Right lobe of liver (tissue), 6 donors: ENCODE data around the gene CACNA1C. TPM values are rescaled to one million over a fixed set of nuclear protein-coding genes. Genes with fewer than 3 reads are reported as not detected.
A peak's percentile ranks its signal among the peaks of the same experiment; 100 is the strongest.
"Not testable (repeated sequence)": the region's sequence is repeated elsewhere in the genome, so short reads cannot be mapped to it uniquely, and the experiment has no call there.

Source experiments
- ATAC-seq, 4 donors: fragments of 200-7000 bp; cut with Tn5 transposase; one replicate each; pipeline ENCODE4 v1.9.1; 2020; ENCODE audit warnings: mild to moderate bottlenecking in 4 of 4, moderate library complexity in 4 of 4
- DNase-seq, 3 donors: peaks; one replicate each; pipeline ENCODE4 v3.0.0-alpha.2; 2020
- H3K27ac ChIP-seq, 3 donors: fragments of 200-600 bp; one replicate each; pipeline ENCODE4 v1.8.0; 2022
- H3K27me3 ChIP-seq, 2 donors: fragments of 200-600 bp; one replicate each; pipeline ENCODE4 v1.8.0; 2022
- H3K36me3 ChIP-seq, 4 donors: fragments of 200-600 bp; sonication (generic) in 1 of 4; one replicate each; pipeline versions ENCODE4 v1.5.1 to v1.8.0; 2017 to 2022; ENCODE audit warnings: control low read depth in 1 of 4
- H3K4me1 ChIP-seq, 4 donors: fragments of 200-600 bp; sonication (generic) in 1 of 4; one replicate each; pipeline versions ENCODE4 v1.5.1 to v1.8.0; 2017 to 2022; ENCODE audit warnings: control low read depth in 1 of 4
- H3K4me3 ChIP-seq, 3 donors: fragments of 200-600 bp; one replicate each; pipeline ENCODE4 v1.8.0; 2022
- H3K9me3 ChIP-seq, 4 donors: fragments of 200-600 bp; sonication (generic) in 1 of 4; one replicate each; pipeline versions ENCODE4 v1.5.1 to v1.8.0; 2017 to 2022; ENCODE audit warnings: control low read depth in 1 of 4
- CTCF ChIP-seq, 4 donors: fragments of 200-600 bp in 3 of 4; fragments of 450-650 bp in 1 of 4; IDR thresholded peaks; one replicate each; pipeline versions ENCODE4 v1.5.1 to v1.8.0; 2016 to 2022; ENCODE audit warnings: antibody characterized with exemption in 4 of 4, mild to moderate bottlenecking in 2 of 4
- POLR2A ChIP-seq: fragments of 450-650 bp; IDR thresholded peaks from one replicate; pipeline ENCODE4 v1.6.1; 2017; ENCODE audit warnings: antibody characterized with exemption, mild to moderate bottlenecking
- WGBS: methylation state at CpG from one replicate; pipeline ENCODE4 v1.1.6; 2018; ENCODE audit warnings: low coverage, low lambda C conversion rate; ENCODE audit not compliant: insufficient coverage; ENCODE audit errors: missing lambda C conversion rate; 5-methylcytosine and 5-hydroxymethylcytosine counted together
- intact Hi-C, 2 donors: fragments of 100-400 bp; cut with DNase I; formaldehyde crosslinking; loops; one replicate each; pipeline versions ENCODE4 v1.11.2 to v1.14.1; 2022
- total RNA-seq, 6 experiments: library from RNA; depleted of rRNA in 2 of 6; stranded (reverse); fragments of >200 nt in 2 of 6; fragmentation: NEBNext Ultra II Directional in 3 of 6; extraction: Animal tissue kit (Norgen Biotek cat#: 25700) in 3 of 6; gene quantifications; one replicate each; pipeline versions ENCODE4 v1.1.0 to v1.2.4, GENCODE V29; 2016 to 2023
- donor health status: DM: no; HTN: yes; CAD: no.
- donor health status: DM: no; HTN: no; CAD: no.
- donor health status: DM: no; HTN: no; CAD: no.
- donor health status: DM: no; HTN: yes; CAD: no.
- donor health status: DM: no; HTN: yes; CAD: no.

The CACNA1C gene
- total RNA-seq, 6 experiments from 2014 or later: 0.18 to 1.0 (median 0.57) TPM

DNA sequence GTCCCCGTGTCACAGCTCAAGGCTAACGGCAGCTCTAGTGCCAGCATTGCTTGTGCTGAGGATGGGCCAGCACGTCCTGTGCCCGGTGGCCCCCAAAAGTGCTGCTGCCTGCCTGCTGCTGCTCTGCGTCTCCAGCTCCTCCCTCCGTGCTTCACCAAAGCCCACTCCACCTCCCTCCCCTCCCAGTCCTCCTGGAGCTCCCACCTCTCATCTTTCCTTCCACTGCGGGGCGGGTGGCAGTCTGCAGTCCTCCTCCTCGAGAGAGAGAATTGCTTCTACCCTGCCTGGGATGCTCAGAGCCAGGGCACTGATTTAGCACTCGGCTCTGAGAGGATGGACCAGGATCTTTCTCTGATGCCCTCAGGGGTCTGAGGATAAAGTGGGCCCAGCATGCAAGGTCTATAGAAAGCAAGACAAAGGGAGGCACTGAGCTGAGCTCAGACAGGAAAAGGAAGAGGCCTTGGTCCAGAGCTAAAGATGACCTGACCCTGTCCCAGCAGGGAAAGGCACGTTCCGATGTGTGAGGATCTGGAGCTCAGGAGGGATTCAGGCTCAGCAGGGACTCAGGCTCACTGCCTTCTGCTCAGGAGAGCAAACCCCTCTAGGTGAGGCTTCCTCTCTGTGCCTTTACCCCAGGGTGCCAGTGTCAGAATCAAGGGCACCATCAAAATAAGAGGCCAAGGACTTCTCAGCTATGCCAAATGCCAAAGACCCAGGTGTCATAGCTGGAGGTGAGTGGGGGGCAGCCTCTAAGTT lies 628.8 kb downstream of the CACNA1C start:
- no peak for DNase-seq
- Histone ChIP-seq H3K4me1 (no peaks in the 10 kb centered on the region), H3K27ac (no peak overlapping the region), H3K36me3 (no peaks in the 10 kb centered on the region), H3K4me3 (no peak overlapping the region), H3K27me3 (no peaks in the 10 kb centered on the region), H3K9me3 (no peaks in the 10 kb centered on the region)
- intact Hi-C loops: no loop called here
- ATAC-seq: peak in 1 of 4 donors; percentile 18
- WGBS: 54% methylated on average over 6 of the region's 12 CpGs
- TF ChIP-seq CTCF (IDR thresholded peaks at IDR 0.05) (no peak), POLR2A (no peak)

DNA sequence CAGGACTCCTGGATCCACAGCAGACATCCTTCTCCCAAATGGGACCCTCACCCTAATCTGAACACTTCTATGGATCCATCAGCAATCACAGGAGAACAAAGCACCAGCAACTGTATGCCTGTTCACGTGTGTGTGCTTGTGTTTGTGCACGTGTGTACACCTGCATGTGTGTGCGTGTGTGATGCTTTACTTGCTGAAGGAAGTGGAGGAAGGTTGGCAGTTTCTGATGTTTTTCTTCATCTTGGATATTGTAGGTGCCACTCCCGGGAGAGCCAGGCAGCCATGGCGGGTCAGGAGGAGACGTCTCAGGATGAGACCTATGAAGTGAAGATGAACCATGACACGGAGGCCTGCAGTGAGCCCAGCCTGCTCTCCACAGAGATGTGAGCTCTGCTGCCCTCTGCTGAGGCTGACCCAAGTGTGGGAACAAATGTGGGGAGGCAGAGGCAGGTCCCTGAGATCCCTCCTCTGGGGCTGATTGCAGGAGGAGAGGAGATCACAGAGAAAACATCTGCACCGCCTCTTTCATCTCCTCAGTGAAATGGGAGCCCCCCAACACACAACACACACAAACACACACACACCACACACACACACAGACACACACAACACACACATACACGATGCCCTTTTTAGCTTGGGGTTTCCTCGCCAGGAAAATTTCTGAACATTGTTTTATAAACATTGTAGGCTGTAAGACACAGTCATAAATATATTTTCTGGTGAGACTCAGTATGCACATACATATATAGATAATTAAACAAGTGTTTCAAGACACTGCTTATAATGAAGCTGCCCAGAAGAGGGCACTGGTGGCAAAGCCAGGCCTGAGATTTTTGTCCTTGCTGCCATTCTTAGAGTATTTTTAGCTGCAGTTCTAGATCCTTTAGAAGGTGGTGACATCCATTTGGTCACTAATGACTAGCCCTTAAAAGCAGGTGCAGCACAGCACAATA lies 629.8 kb downstream of the CACNA1C start:
- ATAC-seq: peak in 3 of 4 donors; percentile 32 to 51 (median 46)
- TF ChIP-seq POLR2A (no peak), CTCF (IDR thresholded peaks at IDR 0.05) (peak; percentile 28 to 43 (median 32))

DNA sequence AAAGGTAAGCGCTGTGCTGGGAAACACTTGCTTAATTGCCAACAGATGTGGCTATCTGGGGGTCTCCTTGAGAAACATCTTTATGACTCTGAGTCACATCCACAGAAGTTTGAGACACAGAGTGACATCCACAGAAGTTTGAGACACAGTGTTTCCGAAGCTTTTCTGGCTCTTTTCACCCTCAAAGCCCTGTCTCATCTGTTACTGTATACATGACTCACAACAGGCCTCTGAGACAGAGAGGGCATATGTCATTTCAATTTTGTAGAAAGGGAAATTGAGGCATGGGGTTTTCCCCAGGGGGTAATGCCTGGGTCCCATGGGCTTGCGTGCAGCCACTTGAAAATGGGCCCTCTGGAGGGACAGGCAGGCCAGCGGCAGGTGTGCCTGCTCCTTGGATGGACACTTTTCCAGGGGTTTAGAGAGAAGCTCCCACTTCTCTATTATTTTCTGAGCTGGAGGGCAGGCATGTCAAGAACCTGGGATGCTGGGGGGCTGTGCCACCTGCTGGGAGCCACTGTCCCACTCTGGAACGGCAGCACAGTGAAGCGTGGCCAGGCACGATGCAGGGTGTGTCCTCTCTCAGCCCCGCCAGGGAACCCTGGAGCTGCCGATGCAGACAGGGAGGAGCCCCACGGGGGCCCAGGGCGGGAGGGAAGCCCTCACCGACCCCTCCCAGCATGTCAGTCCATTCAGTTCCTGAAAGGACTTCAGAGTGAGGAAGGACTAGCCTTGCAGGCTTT lies 630.7 kb downstream of the CACNA1C start:
- H3K36me3 ChIP-seq: no peaks in the 10 kb centered on the region
- ATAC-seq (no peak), DNase-seq (no peak)
- WGBS: 67% methylated on average over 2 of the region's 12 CpGs
- no peak overlapping the region for H3K4me3 ChIP-seq
- no peak overlapping the region for H3K27ac ChIP-seq
- TF ChIP-seq CTCF (IDR thresholded peaks at IDR 0.05): peak in 1 of 4 donors; percentile 5
- no peak for TF ChIP-seq POLR2A
- H3K9me3 ChIP-seq: no peaks in the 10 kb centered on the region
- intact Hi-C loops: no loop called here
- no peaks in the 10 kb centered on the region for H3K4me1 ChIP-seq
- no peaks in the 10 kb centered on the region for H3K27me3 ChIP-seq

More for the DNA sequence above, 629.8 kb downstream of the CACNA1C start:
- intact Hi-C loops: no loop called here
- 63% methylated on average over 5 of the region's 10 CpGs for WGBS
- Histone ChIP-seq H3K27me3 (no peaks in the 10 kb centered on the region), H3K9me3 (no peaks in the 10 kb centered on the region), H3K4me3 (no peak overlapping the region), H3K4me1 (no peaks in the 10 kb centered on the region), H3K36me3 (no peaks in the 10 kb centered on the region), H3K27ac (no peak overlapping the region)
- no peak for DNase-seq

- H3K4me3 ChIP-seq, ATAC-seq, H3K9me3 ChIP-seq, H3K27me3 ChIP-seq, H3K36me3 ChIP-seq, DNase-seq, intact Hi-C loops, H3K27ac ChIP-seq, H3K4me1 ChIP-seq: not testable (repeated sequence)
- 43% methylated on average over 5 of the region's 6 CpGs for WGBS
Measured at GRCh38 chr12:2684026-2684325, 631.2 kb downstream of the CACNA1C start.

- H3K27me3 ChIP-seq, ATAC-seq, H3K4me1 ChIP-seq, H3K9me3 ChIP-seq, H3K4me3 ChIP-seq, DNase-seq, H3K27ac ChIP-seq, intact Hi-C loops, H3K36me3 ChIP-seq: not testable (repeated sequence)
- WGBS: no CpG with 5 or more reads among the region's 20 CpGs
Measured at GRCh38 chr12:2685620-2686279, 633.0 kb downstream of the CACNA1C start.
